PC-3 (cell line): ENCODE data around the gene ZPBP.

Experiments used
- CTCF ChIP-seq: fragments of 300-600 bp; sonication (generic); conservative IDR thresholded peaks from 2 replicates; pipeline ENCODE4 v1.5.1; 2017; ENCODE audit warnings: antibody characterized with exemption, low read depth, mild to moderate bottlenecking, low read length
- EZH2 ChIP-seq: fragments of 300-600 bp; sonication (generic); IDR thresholded peaks from one replicate; pipeline ENCODE4 v1.6.1; 2017; ENCODE audit warnings: antibody characterized with exemption, mild to moderate bottlenecking, low read length; ENCODE audit not compliant: unreplicated experiment

- TF ChIP-seq CTCF (no peak), EZH2 (no peak)
These were observed 181.1 kb downstream of the ZPBP start for GRCh38 chr7:49911909-49912308.
